UCSD-AML1 (cell line): ENCODE results near the gene FAM174B.

ENCODE experiments used
- DNase-seq: peaks from one replicate; lab custom pipeline; 2025; ENCODE audit not compliant: unreplicated experiment; lab: John Stamatoyannopoulos, UW

The FAM174B gene

DNA sequence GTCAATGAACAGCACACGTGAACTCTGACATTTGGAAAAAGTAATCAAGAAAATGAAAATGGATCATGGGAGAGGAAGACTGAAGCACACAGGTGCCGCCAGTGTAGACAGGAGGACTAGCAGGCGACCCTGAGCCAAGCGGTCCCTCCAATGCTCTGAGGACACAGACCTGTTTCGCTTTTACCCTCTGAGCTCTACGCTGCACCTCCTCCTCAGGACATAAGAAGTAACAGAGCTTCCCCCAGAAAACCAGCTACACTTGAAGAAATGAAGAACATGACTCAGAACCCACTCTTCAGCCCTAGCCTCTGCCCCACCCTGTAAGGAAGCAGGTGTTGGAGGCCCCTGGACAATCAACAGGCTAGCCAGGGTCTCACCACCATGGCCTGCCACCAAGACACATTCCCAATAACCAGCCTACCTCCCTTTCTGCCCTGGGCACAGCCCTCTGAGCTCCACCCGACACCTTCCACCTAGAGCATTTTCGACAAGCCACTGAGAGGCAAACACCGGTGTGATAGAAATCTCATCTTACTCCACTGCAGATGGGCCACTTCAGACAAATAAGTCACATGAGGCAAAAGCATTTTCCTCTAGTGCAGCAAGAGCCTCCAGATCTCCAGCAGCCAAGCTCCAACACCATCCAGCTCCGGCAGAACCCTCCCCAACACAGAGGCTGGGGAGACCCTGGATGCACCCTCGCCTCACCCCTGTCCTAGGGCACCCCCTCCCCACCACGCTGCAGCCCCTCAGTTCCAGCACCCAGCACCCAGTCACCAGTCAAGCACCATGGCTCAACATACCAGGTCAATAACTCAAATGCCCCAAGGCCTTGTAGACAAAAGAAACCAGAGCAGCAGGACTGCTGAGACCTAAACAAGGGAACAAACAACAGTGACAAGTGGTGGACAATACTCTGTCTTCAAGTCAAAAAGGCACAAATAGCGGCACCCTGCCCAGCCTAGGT lies 11.4 kb downstream of the FAM174B start:
- DNase-seq, result no peak

- no peak for DNase-seq
These were observed 16.7 kb downstream of the FAM174B start for GRCh38 chr15:92638709-92639365.

DNA sequence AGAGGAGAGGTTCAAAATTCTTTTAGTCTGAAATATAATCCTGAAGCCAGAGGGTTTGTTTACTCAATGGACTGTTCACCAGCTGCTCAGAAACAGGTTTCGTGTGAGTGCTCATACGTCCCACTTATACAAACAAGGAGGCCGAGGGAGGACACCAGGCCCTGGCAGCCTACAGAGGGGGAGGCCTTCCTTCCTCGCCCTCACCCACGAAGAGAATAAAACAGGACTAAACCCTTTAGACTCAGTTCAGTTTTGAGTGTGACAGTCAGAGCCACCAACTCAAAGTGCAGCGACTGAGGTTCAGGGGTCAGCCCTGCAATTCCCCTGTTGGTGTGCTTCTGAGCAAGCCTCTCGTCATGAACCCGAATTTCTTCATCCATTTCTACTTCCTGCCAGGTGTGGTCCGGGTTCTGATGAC lies 17.3 kb downstream of the FAM174B start:
- DNase-seq, result no peak

DNA sequence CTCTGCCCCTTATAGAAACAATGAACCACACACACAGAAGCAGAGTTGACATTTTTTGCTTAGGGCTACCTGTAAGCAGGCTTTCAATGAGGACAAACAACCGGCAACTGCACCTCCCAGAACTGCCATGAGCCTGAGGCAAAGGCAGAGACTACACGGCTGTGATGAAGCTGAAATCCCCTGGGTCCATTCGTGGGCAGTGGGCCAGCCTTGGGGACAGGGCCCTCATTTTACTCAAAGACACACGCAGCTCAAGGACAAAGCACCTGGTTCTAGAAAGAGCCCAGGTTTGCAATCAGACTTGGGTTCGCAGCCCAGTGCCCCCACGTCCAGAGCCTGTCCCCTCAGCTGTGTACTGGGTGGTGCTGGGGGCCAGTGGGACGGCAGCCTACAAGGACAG lies 17.9 kb downstream of the FAM174B start:
- no peak for DNase-seq

GRCh38 chr15:92636908-92637481 lies 18.6 kb downstream of the FAM174B start:
- DNase-seq, result no peak

DNA sequence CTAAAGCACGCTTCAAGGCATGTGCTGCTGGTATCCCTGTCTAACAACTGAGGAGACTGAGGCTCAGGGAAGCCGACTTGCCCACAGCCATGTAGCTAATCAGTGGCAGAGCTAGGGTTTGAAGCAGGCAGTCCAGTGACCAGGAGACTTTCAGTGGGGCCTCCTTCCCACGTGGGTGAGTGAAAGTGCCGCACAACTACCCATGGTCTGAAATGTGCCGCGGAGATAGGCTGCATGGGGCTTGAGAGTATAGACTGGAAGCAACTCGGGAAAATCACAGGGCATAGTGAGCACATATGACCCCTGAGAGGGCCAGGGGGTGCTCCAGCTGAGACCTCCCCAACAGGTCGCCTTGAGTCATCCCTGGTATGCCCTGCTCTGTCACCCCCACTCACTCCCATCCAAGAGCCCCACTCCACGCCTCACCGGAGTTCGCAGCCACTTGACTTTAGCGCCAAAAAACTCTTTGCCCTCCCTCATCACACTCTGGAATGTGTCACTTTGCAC lies 19.1 kb downstream of the FAM174B start:
- no peak for DNase-seq

DNA sequence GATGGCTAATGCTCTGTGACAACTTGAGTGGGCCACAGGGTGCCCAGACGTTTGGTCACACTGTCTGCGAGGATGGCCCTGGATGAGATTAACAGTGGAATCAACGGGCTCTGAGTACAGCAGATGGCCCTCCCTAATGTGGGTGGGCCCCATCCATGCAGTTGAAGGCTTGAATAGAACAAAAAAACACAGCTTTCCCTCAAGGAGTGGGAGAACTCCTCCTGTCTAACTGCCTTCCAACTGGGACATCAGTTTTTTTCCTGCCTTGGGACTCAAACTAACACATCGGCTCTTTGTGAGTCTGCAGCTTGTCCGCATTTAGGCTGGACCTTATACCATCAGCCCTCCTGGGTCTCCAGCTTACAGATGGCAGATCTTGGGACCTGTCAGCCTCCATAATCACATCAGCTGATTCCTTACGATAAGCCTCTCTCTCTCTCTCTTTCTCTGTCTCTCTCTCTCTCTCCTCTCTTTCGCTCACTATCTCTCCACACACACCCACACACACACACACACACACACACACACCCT lies 20.8 kb downstream of the FAM174B start:
- DNase-seq, result no peak

- no peak for DNase-seq
These were observed 21.5 kb downstream of the FAM174B start for GRCh38 chr15:92634060-92634459.

GRCh38 chr15:92633418-92633817 lies 22.2 kb downstream of the FAM174B start:
- no peak for DNase-seq

DNA sequence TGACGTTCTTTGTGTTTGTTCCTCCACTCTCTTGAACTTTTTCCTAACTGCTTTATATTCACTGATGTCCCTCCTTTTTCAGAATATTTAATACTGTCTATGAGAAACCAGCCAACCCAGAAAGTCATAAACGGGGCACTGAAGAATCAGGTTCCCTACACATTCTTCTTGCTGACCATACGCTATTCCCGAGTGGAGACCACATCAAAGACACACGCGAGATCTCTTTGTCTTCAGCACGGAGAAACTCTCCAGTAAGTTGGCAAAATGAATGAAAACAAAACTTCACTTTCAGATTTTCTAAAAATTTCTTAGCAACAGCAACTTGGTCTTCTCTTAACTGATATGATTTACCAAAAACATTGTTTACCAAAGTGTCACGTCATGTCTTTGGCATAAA lies 22.6 kb downstream of the FAM174B start:
- no peak for DNase-seq

DNA sequence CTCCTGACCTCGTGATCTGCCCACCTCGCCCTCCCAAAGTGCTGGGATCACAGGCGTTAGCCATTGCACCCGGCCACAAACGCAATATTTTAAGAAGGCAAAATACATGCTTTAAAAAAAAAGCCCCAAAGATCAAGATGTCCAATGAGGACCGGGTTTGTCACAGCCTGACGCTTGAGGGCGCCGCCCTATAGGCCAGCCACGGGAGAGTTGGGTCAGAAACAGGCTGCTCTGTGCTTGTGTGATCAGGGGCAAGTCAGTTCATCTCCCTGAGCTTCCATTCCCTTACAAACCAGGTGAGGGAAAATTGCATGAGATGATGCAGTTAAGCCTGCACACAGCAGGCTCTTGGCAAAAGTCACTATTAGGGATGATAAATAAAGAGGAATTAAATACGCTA lies 23.9 kb downstream of the FAM174B start:
- DNase-seq, result no peak

GRCh38 chr15:92629975-92630626 lies 25.5 kb downstream of the FAM174B start:
- no peak for DNase-seq

- no peak for DNase-seq
These were observed 26.1 kb downstream of the FAM174B start for GRCh38 chr15:92629276-92629974.

- DNase-seq, result no peak
These were observed 28.6 kb downstream of the FAM174B start for GRCh38 chr15:92627014-92627413.

DNA sequence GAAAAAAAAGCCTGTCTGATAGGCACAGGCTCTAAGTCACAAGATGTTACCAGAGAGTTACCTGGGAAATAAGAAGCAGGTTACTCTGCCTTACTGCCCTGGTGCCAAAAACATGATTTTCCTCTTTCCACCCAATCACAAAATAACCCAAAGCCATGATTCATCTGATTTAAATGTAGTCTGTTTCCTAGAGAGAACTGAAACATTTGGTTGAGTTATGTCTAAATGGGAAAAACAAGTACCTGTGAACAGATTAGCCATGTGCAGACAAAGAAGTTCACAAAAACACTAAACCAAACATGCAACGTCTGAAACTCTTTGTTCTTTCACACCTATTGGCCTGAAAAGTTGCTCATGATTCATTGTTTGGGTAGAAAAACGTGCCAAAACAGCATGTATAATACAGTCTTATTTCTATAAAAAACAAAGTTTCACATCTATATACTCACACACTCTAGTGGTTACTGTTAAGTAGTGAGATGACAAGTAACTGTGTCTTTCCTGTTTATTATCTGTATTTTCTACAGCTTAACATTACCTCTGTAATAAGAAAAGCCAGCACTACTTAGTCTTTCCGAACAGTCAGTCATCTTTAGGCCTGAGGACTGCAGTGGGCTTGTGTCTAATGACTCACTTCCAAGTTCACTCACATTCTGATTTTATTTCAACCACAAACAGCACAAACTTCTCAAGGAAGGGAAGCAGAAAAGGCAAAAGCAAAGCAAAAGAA lies 30.2 kb downstream of the FAM174B start:
- no peak for DNase-seq

DNA sequence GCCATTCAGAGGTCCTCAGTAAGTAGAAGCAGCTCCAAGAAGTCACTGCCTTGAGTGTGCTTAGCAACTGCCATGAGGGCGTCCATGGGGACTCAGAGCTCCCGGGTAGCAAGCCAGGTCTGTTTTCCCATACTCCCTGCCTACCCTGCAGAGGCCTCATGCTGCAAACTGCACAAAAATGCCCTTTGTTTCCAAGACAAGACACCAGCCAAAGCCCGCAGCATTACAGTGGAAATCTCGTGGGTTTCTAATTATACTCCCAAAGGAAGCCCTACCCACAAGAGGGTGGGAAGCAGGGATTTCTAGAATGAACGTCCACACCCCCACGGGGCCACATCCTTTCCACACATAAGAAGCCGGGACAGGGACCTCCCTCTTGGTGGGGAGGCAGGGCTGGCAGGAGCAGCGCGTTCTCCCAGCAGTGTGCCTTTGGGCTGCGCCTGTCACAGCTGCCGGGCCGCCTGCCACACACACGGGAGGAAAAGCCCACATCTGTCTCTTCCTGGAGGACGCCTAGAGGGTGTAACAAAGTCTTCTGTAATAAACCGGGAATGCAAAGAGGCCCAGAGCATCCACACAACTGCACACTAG lies 31.1 kb downstream of the FAM174B start:
- DNase-seq, result no peak

- DNase-seq, result no peak
These were observed 32.1 kb downstream of the FAM174B start for GRCh38 chr15:92623435-92623834.

DNA sequence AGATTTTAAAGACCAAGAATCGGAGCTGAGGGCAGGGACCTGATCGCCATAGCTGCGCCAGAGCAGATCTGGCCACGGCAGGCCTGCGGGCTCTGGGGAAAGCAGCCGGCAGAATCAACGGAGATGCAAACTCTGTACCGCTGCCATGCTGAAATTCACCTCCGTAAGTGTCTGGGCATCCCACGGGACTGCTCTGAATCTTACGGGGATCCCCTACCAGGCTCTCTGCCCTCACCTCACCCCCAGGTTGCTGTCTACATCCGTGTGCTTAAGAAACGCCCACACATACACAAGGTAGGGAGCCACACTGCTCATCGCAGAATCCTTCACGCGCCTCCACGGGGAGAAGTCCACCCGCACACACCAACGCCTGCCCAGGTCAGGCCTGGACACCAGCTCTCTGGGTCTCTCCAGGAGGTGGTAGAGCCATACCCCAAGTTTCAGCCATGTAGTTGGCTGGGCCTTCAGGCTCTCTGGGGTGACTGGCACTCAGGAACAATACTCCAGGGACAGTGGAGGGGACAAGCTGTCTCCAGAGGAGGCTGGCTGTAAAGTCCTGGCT lies 33.5 kb downstream of the FAM174B start:
- no peak for DNase-seq

GRCh38 chr15:92620991-92621390 lies 34.6 kb downstream of the FAM174B start:
- DNase-seq, result no peak
